DOHH2 (cell line): Measurements from ENCODE around the gene GRB10.

Experiments
- H3F3A ChIP-seq: fragments of 200-600 bp; sonication (generic), shearing (Covaris generic); 2 replicates; pipeline ENCODE4 v1.6.0; 2016; ENCODE audit warnings: antibody characterized with exemption, mild to moderate bottlenecking; ENCODE audit not compliant: control insufficient read depth, insufficient read depth
- H3K27ac ChIP-seq: fragments of 200-600 bp; sonication (generic); 2 replicates; pipeline ENCODE4 v1.5.1; 2014; ENCODE audit warnings: low read depth, mild to moderate bottlenecking, low read length, moderate library complexity
- H3K27me3 ChIP-seq: fragments of 200-600 bp; sonication (generic); 2 replicates; pipeline ENCODE4 v1.6.1; 2014; ENCODE audit warnings: mild to moderate bottlenecking, low read length, mixed read lengths; ENCODE audit not compliant: control insufficient read depth
- H3K36me3 ChIP-seq: fragments of 200-600 bp; sonication (generic); 2 replicates; pipeline ENCODE4 v1.6.1; 2014; ENCODE audit warnings: mild to moderate bottlenecking, low read length, moderate library complexity, mixed read lengths; ENCODE audit not compliant: control insufficient read depth
- H3K4me1 ChIP-seq: fragments of 200-600 bp; sonication (generic); 2 replicates; pipeline ENCODE4 v1.6.1; 2014; ENCODE audit warnings: mild to moderate bottlenecking, low read length, mixed read lengths; ENCODE audit not compliant: control insufficient read depth
- H3K4me2 ChIP-seq: fragments of 200-600 bp; sonication (generic); 2 replicates; pipeline ENCODE4 v1.6.0; 2014; ENCODE audit warnings: mild to moderate bottlenecking, low read length, moderate library complexity
- H3K4me3 ChIP-seq: fragments of 200-600 bp; sonication (generic); 2 replicates; pipeline ENCODE4 v1.5.1; 2014; ENCODE audit warnings: mild to moderate bottlenecking, low read length, mixed read lengths
- H3K79me2 ChIP-seq: fragments of 200-600 bp; sonication (generic); 2 replicates; pipeline ENCODE4 v1.6.1; 2014; ENCODE audit warnings: mild to moderate bottlenecking, low read length, mixed read lengths; ENCODE audit not compliant: control insufficient read depth
- H3K9me2 ChIP-seq: fragments of 200-600 bp; sonication (generic); replicated peaks from 2 replicates; pipeline ENCODE4 v1.6.1; 2014; ENCODE audit warnings: mild to moderate bottlenecking, low read length, mixed read lengths; ENCODE audit not compliant: control insufficient read depth
- H3K9me3 ChIP-seq: fragments of 200-600 bp; sonication (generic); 2 replicates; pipeline ENCODE4 v1.6.1; 2014; ENCODE audit warnings: antibody characterized with exemption, low read length, mixed read lengths; ENCODE audit not compliant: control insufficient read depth, insufficient read depth
- H4K20me1 ChIP-seq: fragments of 200-600 bp; sonication (generic); 2 replicates; pipeline ENCODE4 v1.6.0; 2014; ENCODE audit warnings: low read depth, mild to moderate bottlenecking, antibody characterized with exemption, low read length, moderate library complexity; ENCODE audit not compliant: control insufficient read depth, insufficient read depth
- EZH2phosphoT487 ChIP-seq: fragments of 200-600 bp; sonication (generic); IDR thresholded peaks from 2 replicates; pipeline ENCODE4 v1.6.1; 2017; ENCODE audit warnings: borderline replicate concordance, mild to moderate bottlenecking, antibody characterized with exemption, low read length, moderate library complexity, mixed read lengths
- TF ChIP-seq, protein P1 (sequence below): fragments of 200-600 bp; sonication (generic); IDR thresholded peaks from one replicate; pipeline ENCODE4 v1.5.1; 2014; ENCODE audit warnings: antibody characterized with exemption, mild to moderate bottlenecking, low read depth, low read length; ENCODE audit not compliant: poor library complexity, severe bottlenecking

The GRB10 gene

DNA sequence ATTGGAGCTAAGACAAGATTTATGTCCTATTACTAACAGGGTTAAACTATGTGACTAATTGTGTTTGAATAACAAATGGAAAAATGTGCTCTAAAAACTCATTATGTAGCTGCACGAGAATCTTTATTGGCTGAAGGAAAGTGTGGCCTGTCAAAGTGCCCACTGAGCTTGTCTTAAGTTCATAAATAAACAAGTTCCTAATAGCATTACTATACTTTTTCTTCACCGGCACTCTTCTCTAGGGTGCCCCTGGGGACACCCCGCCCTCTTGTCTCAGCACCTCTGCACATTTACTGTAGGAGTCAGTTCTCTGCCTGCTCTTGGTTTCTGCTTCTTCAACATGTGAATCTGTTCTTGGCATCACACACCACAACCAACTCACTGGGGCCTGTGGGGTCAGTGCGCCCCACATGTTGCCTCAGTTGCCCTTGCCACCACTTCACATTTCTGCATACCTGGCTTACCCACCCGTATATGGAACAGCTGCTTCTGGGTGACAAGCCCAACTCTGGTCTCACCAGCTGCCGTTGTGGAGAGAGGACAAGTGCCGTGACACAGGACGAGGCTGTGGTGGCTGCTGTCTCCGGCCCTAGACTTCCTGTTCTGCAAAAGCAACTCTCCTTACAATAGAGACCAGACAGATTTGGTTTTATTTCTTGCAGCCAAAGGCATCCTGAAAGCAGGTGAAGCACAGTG is 121.2 kb downstream of the GRB10 start:
- no peaks in the 10 kb centered on the region for H3K9me3 ChIP-seq
- H3K4me1 ChIP-seq = peaks cover 15% of the 10 kb centered on the region
- H3K27ac ChIP-seq = no peak overlapping the region
- no peak overlapping the region for H3K4me2 ChIP-seq
- H4K20me1 ChIP-seq = no peaks in the 10 kb centered on the region
- H3K79me2 ChIP-seq = no peaks in the 10 kb centered on the region
- no peak for TF ChIP-seq EZH2phosphoT487
- TF ChIP-seq, protein P1, sequence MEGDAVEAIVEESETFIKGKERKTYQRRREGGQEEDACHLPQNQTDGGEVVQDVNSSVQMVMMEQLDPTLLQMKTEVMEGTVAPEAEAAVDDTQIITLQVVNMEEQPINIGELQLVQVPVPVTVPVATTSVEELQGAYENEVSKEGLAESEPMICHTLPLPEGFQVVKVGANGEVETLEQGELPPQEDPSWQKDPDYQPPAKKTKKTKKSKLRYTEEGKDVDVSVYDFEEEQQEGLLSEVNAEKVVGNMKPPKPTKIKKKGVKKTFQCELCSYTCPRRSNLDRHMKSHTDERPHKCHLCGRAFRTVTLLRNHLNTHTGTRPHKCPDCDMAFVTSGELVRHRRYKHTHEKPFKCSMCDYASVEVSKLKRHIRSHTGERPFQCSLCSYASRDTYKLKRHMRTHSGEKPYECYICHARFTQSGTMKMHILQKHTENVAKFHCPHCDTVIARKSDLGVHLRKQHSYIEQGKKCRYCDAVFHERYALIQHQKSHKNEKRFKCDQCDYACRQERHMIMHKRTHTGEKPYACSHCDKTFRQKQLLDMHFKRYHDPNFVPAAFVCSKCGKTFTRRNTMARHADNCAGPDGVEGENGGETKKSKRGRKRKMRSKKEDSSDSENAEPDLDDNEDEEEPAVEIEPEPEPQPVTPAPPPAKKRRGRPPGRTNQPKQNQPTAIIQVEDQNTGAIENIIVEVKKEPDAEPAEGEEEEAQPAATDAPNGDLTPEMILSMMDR = no peak
- H3K9me2 ChIP-seq = no peaks in the 10 kb centered on the region
- no peaks in the 10 kb centered on the region for H3F3A ChIP-seq
- no peaks in the 10 kb centered on the region for H3K36me3 ChIP-seq
- peaks cover 100% of the 10 kb centered on the region for H3K27me3 ChIP-seq
- H3K4me3 ChIP-seq = no peak overlapping the region

DNA sequence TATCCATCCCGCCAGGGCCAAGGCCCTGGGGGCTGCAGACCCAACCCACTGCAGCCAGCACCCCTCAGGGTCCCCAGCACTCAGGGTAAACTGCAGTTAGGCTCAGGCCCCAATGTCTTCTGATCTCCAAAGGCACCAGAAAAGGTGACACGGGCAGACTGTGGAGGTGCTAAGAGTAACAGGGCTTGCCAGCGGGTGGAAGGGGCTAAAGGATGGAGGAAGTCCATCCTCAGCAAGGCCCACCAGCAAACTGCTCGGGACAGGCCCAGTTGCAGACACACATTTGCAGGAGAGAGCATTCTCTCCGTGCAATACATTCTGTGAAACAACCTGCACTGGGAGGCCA is 121.9 kb downstream of the GRB10 start:
- no peaks in the 10 kb centered on the region for H4K20me1 ChIP-seq
- no peaks in the 10 kb centered on the region for H3K9me2 ChIP-seq
- no peaks in the 10 kb centered on the region for H3K9me3 ChIP-seq
- H3K79me2 ChIP-seq = no peaks in the 10 kb centered on the region
- H3K36me3 ChIP-seq = no peaks in the 10 kb centered on the region
- H3K4me1 ChIP-seq = peaks cover 17% of the 10 kb centered on the region
- H3K4me2 ChIP-seq = no peak overlapping the region
- H3K4me3 ChIP-seq = no peak overlapping the region
- peaks cover 100% of the 10 kb centered on the region for H3K27me3 ChIP-seq
- no peak overlapping the region for H3K27ac ChIP-seq
- no peak for TF ChIP-seq EZH2phosphoT487
- TF ChIP-seq, protein P1 = no peak
- H3F3A ChIP-seq = no peaks in the 10 kb centered on the region

DNA sequence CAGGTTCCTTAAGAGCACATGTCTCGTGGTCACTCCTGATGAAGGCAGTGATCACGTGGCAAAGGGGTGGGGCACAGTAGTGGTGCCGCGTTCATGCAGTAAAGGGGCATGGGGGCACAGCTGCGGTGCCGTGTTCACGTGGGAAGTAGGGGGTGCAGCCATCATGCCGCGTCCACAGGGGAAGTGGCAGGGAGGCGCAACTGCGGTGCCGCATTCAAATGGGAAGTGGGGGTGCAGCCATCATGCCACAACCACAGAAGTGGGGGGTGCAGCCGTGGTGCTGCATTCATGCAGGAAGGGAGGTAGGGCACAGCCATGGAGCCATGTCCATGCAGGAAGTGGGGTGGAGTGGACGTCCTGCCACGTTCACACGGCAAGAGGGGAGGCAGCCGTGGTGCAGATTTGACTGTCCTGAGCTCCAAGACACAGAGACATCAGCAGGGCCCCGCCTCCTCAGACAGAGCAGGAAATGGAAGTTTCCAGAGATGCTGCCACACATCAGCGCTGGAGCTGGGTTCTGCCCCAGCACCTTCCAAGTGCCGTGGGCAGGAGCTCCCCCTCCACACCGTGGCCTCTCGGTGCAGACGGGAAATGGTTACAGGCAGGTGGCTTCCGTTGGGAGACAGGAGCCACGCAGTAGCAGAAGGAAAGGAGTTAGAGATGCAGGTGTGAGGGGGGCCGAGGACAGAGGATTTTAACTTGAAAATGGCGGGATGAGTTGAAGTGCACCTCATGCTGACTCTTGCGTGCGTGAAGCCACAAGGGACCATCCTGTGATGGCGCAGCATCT is 122.5 kb downstream of the GRB10 start:
- Histone ChIP-seq H3K27ac (no peak overlapping the region), H3K4me2 (peak overlapping the region; percentile 43), H3K79me2 (no peaks in the 10 kb centered on the region), H4K20me1 (no peaks in the 10 kb centered on the region), H3K9me2 (no peaks in the 10 kb centered on the region), H3K36me3 (no peaks in the 10 kb centered on the region), H3F3A (no peaks in the 10 kb centered on the region), H3K4me3 (peak overlapping the region; percentile 24; the same call in 1 of the 2 replicates), H3K9me3 (no peaks in the 10 kb centered on the region), H3K4me1 (peaks cover 17% of the 10 kb centered on the region), H3K27me3 (peaks cover 100% of the 10 kb centered on the region)
- 0 out of 2 replicates have a peak, but pooled peaks have one; percentile 77 for TF ChIP-seq EZH2phosphoT487
- TF ChIP-seq, protein P1 = no peak
